WERI-Rb-1 (cell line): ENCODE results near the gene SORBS1.

Source experiments
- DNase-seq: peaks from one replicate; pipeline ENCODE4 v3.0.0-alpha.2; 2020
- H3K27ac ChIP-seq: fragments of 250-450 bp; sonication (Bioruptor Pico); 2 replicates; pipeline ENCODE4 v1.5.1; 2020; ENCODE audit warnings: mild to moderate bottlenecking, moderate library complexity
- H3K27me3 ChIP-seq: fragments of 250-450 bp; sonication (Bioruptor Pico); 2 replicates; pipeline ENCODE4 v1.5.1; 2021; ENCODE audit warnings: mild to moderate bottlenecking, low read depth, moderate library complexity; ENCODE audit not compliant: insufficient read depth, severe bottlenecking
- H3K36me3 ChIP-seq: fragments of 250-450 bp; sonication (Bioruptor Pico); 2 replicates; pipeline ENCODE4 v1.5.1; 2020; ENCODE audit warnings: mild to moderate bottlenecking, moderate library complexity
- H3K4me3 ChIP-seq: 2 replicates; pipeline ENCODE4 v1.5.1; 2011; ENCODE audit warnings: low read depth, mild to moderate bottlenecking, control low read depth, low read length
- H3K9me3 ChIP-seq: fragments of 250-450 bp; sonication (Bioruptor Pico); 2 replicates; pipeline ENCODE4 v1.5.1; 2021; ENCODE audit warnings: mild to moderate bottlenecking, moderate library complexity; ENCODE audit not compliant: severe bottlenecking
- TF ChIP-seq, protein P1 (sequence below): IDR thresholded peaks from 2 replicates; pipeline ENCODE4 v1.5.1; 2011; ENCODE audit warnings: low read depth, mild to moderate bottlenecking, control low read depth, inconsistent platforms, low read length

The SORBS1 gene

DNA sequence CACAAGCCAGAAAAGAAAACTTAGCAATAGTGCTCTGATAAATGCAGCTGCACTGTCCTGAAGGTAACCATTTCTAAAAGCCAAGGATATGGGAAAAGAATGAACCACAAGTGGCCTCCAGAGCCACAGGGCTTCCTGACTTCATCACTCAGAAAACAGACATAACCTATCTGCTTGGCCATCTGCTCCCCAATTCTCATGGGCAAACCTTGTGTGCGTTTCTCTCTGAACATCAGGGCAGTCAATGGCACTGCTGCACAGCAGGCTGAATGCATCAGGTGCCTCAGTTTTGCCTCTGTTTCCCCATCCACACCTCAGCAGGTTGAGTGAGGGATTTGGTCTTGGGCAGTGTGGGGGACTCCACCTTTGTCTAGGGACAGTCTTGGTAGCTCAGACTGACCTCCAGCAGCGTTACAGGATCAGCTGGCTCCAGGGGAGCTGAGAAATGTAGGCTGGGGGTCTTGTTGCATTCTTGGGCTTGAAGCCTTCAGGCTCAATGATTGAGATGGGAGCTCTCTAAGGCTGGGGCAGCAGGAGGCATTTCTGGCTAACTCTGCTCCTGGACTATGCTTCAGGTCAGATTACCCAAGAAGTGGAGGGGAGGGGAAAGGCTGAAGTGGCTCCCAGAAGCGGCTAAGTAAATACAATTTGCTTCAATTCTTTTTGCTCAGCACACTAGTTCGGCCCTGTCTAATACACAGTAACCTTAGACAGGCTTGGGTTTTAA lies 246.8 kb downstream of the SORBS1 start:
- Histone ChIP-seq H3K27ac (no peak overlapping the region), H3K27me3 (no peaks in the 10 kb centered on the region), H3K9me3 (no peaks in the 10 kb centered on the region), H3K36me3 (no peaks in the 10 kb centered on the region), H3K4me3 (no peak overlapping the region)
- TF ChIP-seq, protein P1, sequence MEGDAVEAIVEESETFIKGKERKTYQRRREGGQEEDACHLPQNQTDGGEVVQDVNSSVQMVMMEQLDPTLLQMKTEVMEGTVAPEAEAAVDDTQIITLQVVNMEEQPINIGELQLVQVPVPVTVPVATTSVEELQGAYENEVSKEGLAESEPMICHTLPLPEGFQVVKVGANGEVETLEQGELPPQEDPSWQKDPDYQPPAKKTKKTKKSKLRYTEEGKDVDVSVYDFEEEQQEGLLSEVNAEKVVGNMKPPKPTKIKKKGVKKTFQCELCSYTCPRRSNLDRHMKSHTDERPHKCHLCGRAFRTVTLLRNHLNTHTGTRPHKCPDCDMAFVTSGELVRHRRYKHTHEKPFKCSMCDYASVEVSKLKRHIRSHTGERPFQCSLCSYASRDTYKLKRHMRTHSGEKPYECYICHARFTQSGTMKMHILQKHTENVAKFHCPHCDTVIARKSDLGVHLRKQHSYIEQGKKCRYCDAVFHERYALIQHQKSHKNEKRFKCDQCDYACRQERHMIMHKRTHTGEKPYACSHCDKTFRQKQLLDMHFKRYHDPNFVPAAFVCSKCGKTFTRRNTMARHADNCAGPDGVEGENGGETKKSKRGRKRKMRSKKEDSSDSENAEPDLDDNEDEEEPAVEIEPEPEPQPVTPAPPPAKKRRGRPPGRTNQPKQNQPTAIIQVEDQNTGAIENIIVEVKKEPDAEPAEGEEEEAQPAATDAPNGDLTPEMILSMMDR = no peak
- no peak for DNase-seq

DNA sequence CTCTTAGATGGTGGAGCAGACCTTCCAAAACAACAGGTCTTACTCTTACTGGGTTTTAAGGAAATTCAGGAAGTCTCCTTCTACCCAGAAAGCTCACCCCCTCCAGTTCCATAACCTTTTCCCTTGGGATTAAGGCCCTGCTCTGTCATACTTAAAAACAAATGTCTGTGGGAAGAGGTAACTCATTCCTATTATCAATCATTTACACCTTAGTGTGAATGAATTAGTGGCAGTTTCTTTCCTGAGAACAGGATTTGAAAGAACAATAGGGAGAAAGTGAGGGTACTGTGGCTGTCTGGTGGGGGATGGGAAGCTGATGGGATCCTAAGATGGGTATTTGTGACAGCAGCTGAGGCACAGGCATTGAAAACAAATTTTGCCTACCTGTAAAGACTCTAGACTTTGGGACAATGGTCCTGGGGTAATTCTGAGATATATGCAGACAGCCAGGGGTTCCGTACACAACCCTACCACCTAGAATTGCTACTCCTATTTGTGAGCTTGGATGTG lies 248.1 kb downstream of the SORBS1 start:
- no peaks in the 10 kb centered on the region for H3K9me3 ChIP-seq
- H3K27me3 ChIP-seq = no peaks in the 10 kb centered on the region
- no peaks in the 10 kb centered on the region for H3K36me3 ChIP-seq
- no peak overlapping the region for H3K27ac ChIP-seq
- TF ChIP-seq, protein P1 = no peak
- no peak overlapping the region for H3K4me3 ChIP-seq
- no peak for DNase-seq

DNA sequence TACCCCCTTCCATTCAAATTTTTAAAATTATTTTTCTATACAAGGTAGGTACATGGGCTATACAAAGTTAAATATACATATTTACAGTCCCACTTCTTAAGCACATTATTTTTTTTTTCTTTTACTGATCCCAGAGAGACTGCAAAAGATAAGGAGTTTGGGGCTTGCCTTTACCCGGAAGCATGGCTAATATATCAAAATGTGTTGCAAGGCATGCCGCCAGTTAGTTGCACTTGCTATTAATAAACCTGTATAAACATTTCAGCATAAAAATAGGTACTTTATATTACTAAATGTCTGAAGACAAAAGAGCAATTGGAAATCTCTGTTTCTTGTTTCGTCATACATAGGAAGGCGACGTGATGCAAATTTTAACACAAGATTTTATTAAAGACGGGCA lies 248.9 kb downstream of the SORBS1 start:
- Histone ChIP-seq H3K36me3 (no peaks in the 10 kb centered on the region), H3K4me3 (no peak overlapping the region), H3K9me3 (no peaks in the 10 kb centered on the region), H3K27me3 (no peaks in the 10 kb centered on the region), H3K27ac (no peak overlapping the region)
- TF ChIP-seq, protein P1 = no peak
- no peak for DNase-seq

DNA sequence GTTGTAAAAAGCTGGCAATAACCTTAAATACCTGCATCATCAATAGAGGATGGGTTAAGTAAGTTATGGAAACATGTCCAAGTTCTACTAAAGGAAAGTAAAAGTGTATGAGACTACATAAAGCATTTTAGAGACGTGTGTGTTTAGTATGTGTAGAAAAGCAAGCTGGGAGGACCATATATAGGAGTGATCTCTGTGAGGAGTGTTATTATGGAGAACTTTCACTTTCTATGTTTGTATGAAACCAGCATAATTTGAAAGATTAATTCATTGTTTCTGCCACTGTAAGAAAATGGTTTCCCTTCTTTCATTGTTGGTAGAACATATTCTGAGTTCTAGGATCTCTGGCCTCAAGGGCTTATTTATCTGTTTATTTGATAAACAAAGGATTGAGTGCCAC lies 251.2 kb downstream of the SORBS1 start:
- no peak for DNase-seq
- H3K36me3 ChIP-seq = no peaks in the 10 kb centered on the region
- H3K27me3 ChIP-seq = no peaks in the 10 kb centered on the region
- no peak overlapping the region for H3K4me3 ChIP-seq
- H3K27ac ChIP-seq = no peak overlapping the region
- no peaks in the 10 kb centered on the region for H3K9me3 ChIP-seq
- TF ChIP-seq, protein P1 = no peak

DNA sequence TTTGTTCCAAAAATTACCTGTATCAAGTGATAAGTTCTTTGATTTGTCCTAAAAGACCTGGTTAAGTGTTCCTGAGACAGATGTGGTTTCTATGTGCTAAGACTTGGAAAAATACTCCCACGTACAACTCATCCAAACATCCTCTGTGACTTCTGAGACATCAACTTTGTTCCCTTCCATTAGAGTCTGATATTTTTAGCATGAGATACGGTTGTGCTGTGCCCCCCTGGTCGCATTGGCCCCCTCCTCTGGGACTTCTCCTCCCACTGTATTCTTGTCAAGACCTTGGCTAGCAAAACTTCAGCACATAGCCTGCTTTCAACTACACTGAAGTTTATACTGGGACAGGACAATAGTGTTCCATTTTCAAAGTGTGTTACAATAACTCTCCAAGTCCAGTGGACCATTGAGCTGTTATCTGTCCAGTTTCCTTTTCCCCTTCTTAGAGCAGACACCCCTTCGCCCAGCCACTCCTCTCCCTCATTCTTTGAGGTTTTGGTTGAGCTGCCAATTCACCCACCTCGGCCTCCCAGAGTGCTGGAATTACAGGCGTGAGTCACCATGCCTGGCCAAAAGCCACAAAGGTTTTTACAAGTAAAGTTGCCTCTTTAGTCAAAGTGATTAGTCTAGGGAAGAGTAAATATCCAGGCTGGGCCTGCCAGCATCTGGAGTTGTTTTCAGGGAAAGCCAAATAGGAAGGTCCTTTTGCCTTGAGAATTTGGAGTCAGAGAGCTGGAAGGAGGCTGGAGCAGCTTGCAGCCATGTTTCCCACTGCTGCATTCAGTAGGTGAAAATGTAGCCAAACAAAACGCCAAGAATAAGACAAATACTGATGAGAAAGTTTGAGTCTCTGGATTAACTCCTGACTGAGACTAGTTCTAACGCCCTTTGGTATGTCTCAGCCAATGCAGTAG lies 252.5 kb downstream of the SORBS1 start:
- TF ChIP-seq, protein P1 = no peak
- H3K27ac ChIP-seq = no peak overlapping the region

More for the DNA sequence above, 252.5 kb downstream of the SORBS1 start:
- H3K4me3 ChIP-seq = no peak overlapping the region
- no peaks in the 10 kb centered on the region for H3K27me3 ChIP-seq
- no peak for DNase-seq
- H3K36me3 ChIP-seq = no peaks in the 10 kb centered on the region
- H3K9me3 ChIP-seq = no peaks in the 10 kb centered on the region
